Neural progenitor cell (in vitro differentiated cells): ENCODE results near the gene RERE. TPM values are rescaled to one million over a fixed set of nuclear protein-coding genes. Genes with fewer than 3 reads are reported as not detected.

Experiments
- DNase-seq: peaks from one replicate; pipeline ENCODE4 v3.0.0-alpha.2; 2016; ENCODE audit warnings: low spot score
- H2AFZ ChIP-seq: fragments of 200-600 bp; sonication (generic); replicated peaks from 2 replicates; pipeline ENCODE4 v1.6.1; 2016; ENCODE audit warnings: antibody characterized with exemption
- H3F3A ChIP-seq: fragments of 200-600 bp; sonication (generic); 2 replicates; pipeline ENCODE4 v1.6.1; 2016; ENCODE audit warnings: antibody characterized with exemption, low read depth
- H3K27ac ChIP-seq: fragments of 200-600 bp; sonication (generic); 2 replicates; pipeline ENCODE4 v1.5.1; 2016; ENCODE audit warnings: mild to moderate bottlenecking
- H3K27me3 ChIP-seq: fragments of 200-600 bp; sonication (generic); 2 replicates; pipeline ENCODE4 v1.6.1; 2016; ENCODE audit warnings: mild to moderate bottlenecking, moderate library complexity
- H3K36me3 ChIP-seq: fragments of 200-600 bp; sonication (generic); 2 replicates; pipeline ENCODE4 v1.5.1; 2016
- H3K4me1 ChIP-seq: fragments of 200-600 bp; sonication (generic); 2 replicates; pipeline ENCODE4 v1.6.1; 2016; ENCODE audit warnings: mixed run types
- H3K4me2 ChIP-seq: fragments of 200-600 bp; sonication (generic); 2 replicates; pipeline ENCODE4 v1.6.1; 2016
- H3K4me3 ChIP-seq: fragments of 200-600 bp; sonication (generic); 2 replicates; pipeline ENCODE4 v1.5.1; 2016
- H3K79me2 ChIP-seq: fragments of 200-600 bp; sonication (generic); 2 replicates; pipeline ENCODE4 v1.6.1; 2016; ENCODE audit warnings: low read depth
- H3K9ac ChIP-seq: fragments of 200-600 bp; sonication (generic); 2 replicates; pipeline ENCODE4 v1.6.1; 2016
- H3K9me3 ChIP-seq: fragments of 200-600 bp; sonication (generic); 2 replicates; pipeline ENCODE4 v1.5.1; 2016; ENCODE audit warnings: low read depth
- H4K20me1 ChIP-seq: fragments of 200-600 bp; sonication (generic); 2 replicates; pipeline ENCODE4 v1.6.1; 2016; ENCODE audit warnings: low read depth
- H3K27ac Mint-ChIP-seq: 3 replicates; pipeline ENCODE4 v1.8.0; 2021; ENCODE audit warnings: mixed read lengths
- H3K27me3 Mint-ChIP-seq: 2 replicates; pipeline ENCODE4 v1.8.0; 2022; ENCODE audit warnings: low read depth, mild to moderate bottlenecking, inconsistent platforms, moderate library complexity, mixed read lengths; ENCODE audit not compliant: insufficient read depth
- H3K36me3 Mint-ChIP-seq: 3 replicates; pipeline ENCODE4 v1.8.0; 2021; ENCODE audit warnings: mixed read lengths
- H3K4me1 Mint-ChIP-seq: 3 replicates; pipeline ENCODE4 v1.8.0; 2021; ENCODE audit warnings: mixed read lengths
- H3K4me3 Mint-ChIP-seq: 3 replicates; pipeline ENCODE4 v1.8.0; 2021; ENCODE audit warnings: mild to moderate bottlenecking, moderate library complexity, mixed read lengths
- H3K9me3 Mint-ChIP-seq: 3 replicates; pipeline ENCODE4 v1.8.0; 2020; ENCODE audit warnings: mixed read lengths
- EZH2 ChIP-seq: fragments of 200-600 bp; sonication (generic); IDR thresholded peaks from 2 replicates; pipeline ENCODE4 v1.6.1; 2017; ENCODE audit warnings: antibody characterized with exemption, mild to moderate bottlenecking, moderate library complexity
- EZH2phosphoT487 ChIP-seq: fragments of 200-600 bp; sonication (generic); IDR thresholded peaks from 2 replicates; pipeline ENCODE4 v1.6.1; 2017; ENCODE audit warnings: antibody characterized with exemption
- total RNA-seq: library from RNA; depleted of rRNA; stranded (reverse); fragments of >200 nt; gene quantifications from 2 replicates; pipeline ENCODE4 v1.2.3, GENCODE V29; 2015; ENCODE audit warnings: low replicate concordance
- TF ChIP-seq, protein P1 (sequence below): fragments of 200-600 bp; sonication (generic); IDR thresholded peaks from 2 replicates; pipeline ENCODE4 v1.5.1; 2017; ENCODE audit warnings: antibody characterized with exemption, mild to moderate bottlenecking

The RERE gene
- total RNA-seq, 1 donor from 2014 or later: 29.8 TPM

DNA sequence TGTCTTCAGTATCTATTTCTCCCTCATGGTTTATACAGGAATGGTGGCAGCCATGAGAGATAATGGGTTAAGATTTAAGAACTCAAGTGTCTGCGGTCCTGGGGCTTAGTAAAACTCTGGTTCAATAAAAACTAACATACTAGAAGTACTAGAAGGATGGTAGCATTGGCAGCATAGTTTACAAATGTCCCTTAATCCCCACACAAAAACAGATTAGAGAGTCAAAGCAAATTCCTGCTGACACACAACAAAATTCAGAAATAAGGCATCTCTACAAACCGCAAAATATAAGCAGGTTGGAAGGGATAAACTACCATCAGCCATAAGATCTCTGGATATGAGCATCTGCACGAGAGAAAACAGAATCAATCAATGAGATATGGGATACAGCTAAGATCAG lies 234.4 kb downstream of the RERE start:
- peaks cover 100% of the 10 kb centered on the region for H3K79me2 ChIP-seq
- no peak overlapping the region for H3K27ac ChIP-seq
- Mint-ChIP-seq H3K36me3 (peaks cover 4% of the 10 kb centered on the region), H3K27me3 (no peaks in the 10 kb centered on the region), H3K9me3 (no peaks in the 10 kb centered on the region), H3K4me3 (no peak overlapping the region), H3K4me1 (peaks cover 55% of the 10 kb centered on the region), H3K27ac (no peak overlapping the region)
- DNase-seq: no peak
- no peaks in the 10 kb centered on the region for H3K36me3 ChIP-seq
- no peaks in the 10 kb centered on the region for H3K27me3 ChIP-seq
- no peak overlapping the region for H2AFZ ChIP-seq
- no peaks in the 10 kb centered on the region for H3K9me3 ChIP-seq
- H4K20me1 ChIP-seq: peaks cover 90% of the 10 kb centered on the region
- peaks cover 44% of the 10 kb centered on the region for H3K4me1 ChIP-seq
- no peak overlapping the region for H3K4me3 ChIP-seq
- TF ChIP-seq, protein P1, sequence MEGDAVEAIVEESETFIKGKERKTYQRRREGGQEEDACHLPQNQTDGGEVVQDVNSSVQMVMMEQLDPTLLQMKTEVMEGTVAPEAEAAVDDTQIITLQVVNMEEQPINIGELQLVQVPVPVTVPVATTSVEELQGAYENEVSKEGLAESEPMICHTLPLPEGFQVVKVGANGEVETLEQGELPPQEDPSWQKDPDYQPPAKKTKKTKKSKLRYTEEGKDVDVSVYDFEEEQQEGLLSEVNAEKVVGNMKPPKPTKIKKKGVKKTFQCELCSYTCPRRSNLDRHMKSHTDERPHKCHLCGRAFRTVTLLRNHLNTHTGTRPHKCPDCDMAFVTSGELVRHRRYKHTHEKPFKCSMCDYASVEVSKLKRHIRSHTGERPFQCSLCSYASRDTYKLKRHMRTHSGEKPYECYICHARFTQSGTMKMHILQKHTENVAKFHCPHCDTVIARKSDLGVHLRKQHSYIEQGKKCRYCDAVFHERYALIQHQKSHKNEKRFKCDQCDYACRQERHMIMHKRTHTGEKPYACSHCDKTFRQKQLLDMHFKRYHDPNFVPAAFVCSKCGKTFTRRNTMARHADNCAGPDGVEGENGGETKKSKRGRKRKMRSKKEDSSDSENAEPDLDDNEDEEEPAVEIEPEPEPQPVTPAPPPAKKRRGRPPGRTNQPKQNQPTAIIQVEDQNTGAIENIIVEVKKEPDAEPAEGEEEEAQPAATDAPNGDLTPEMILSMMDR: no peak
- no peak for TF ChIP-seq EZH2
- TF ChIP-seq EZH2phosphoT487: no peak
- peaks cover 30% of the 10 kb centered on the region for H3F3A ChIP-seq
- peak overlapping the region; percentile 1 for H3K4me2 ChIP-seq
- H3K9ac ChIP-seq: no peak overlapping the region

GRCh38 chr1:8580566-8580965 lies 236.9 kb downstream of the RERE start:
- no peaks in the 10 kb centered on the region for H3K27me3 Mint-ChIP-seq
- DNase-seq: no peak
- Histone ChIP-seq H3K9ac (no peak overlapping the region), H2AFZ (no peak overlapping the region), H3K4me3 (no peak overlapping the region), H3K4me2 (no peak overlapping the region), H3F3A (peaks cover 18% of the 10 kb centered on the region), H3K79me2 (peaks cover 99% of the 10 kb centered on the region), H4K20me1 (peaks cover 78% of the 10 kb centered on the region), H3K27ac (no peak overlapping the region), H3K9me3 (no peaks in the 10 kb centered on the region), H3K36me3 (no peaks in the 10 kb centered on the region), H3K27me3 (no peaks in the 10 kb centered on the region), H3K4me1 (peaks cover 26% of the 10 kb centered on the region)
- no peak overlapping the region for H3K27ac Mint-ChIP-seq
- no peaks in the 10 kb centered on the region for H3K9me3 Mint-ChIP-seq
- H3K4me3 Mint-ChIP-seq: no peak overlapping the region
- peaks cover 8% of the 10 kb centered on the region for H3K36me3 Mint-ChIP-seq
- TF ChIP-seq EZH2phosphoT487: no peak
- no peak for TF ChIP-seq EZH2
- TF ChIP-seq, protein P1: no peak
- H3K4me1 Mint-ChIP-seq: peaks cover 51% of the 10 kb centered on the region

GRCh38 chr1:8578936-8579335 lies 238.5 kb downstream of the RERE start:
- H3K36me3 Mint-ChIP-seq: peaks cover 10% of the 10 kb centered on the region
- no peak overlapping the region for H2AFZ ChIP-seq
- peaks cover 26% of the 10 kb centered on the region for H3K4me1 ChIP-seq
- DNase-seq: no peak
- no peak overlapping the region for H3K9ac ChIP-seq
- peak overlapping the region; percentile 4 for H3K4me2 ChIP-seq
- TF ChIP-seq EZH2 (no peak), EZH2phosphoT487 (no peak)
- TF ChIP-seq, protein P1: no peak
- no peak overlapping the region for H3K4me3 Mint-ChIP-seq
- peaks cover 95% of the 10 kb centered on the region for H3K79me2 ChIP-seq
- H3K27me3 ChIP-seq: no peaks in the 10 kb centered on the region
- no peaks in the 10 kb centered on the region for H3K9me3 Mint-ChIP-seq
- no peak overlapping the region for H3K4me3 ChIP-seq
- peaks cover 18% of the 10 kb centered on the region for H3F3A ChIP-seq
- H3K27ac ChIP-seq: peak overlapping the region; percentile 56
- no peaks in the 10 kb centered on the region for H3K27me3 Mint-ChIP-seq
- peaks cover 55% of the 10 kb centered on the region for H3K4me1 Mint-ChIP-seq
- peaks cover 64% of the 10 kb centered on the region for H4K20me1 ChIP-seq
- no peaks in the 10 kb centered on the region for H3K36me3 ChIP-seq
- H3K9me3 ChIP-seq: no peaks in the 10 kb centered on the region
- H3K27ac Mint-ChIP-seq: no peak overlapping the region
